ENCODE results near the gene PNPLA7.
"Not testable (repeated sequence)": the region's sequence is repeated elsewhere in the genome, so short reads cannot be mapped to it uniquely, and the experiment has no call there.

The PNPLA7 gene

GRCh38 chr9:137545123-137545522, 5.1 kb downstream of the PNPLA7 start:
- ChIA-PET POLR2A (ENCODE audit: low non-redundant PET) (interaction anchor here (0.6 kb wide), 1 partner anchor 674 kb away, joined by 5 read pairs; no protein-coding TSS in a partner anchor), CTCF (no interaction called here)
- no peak for TF ChIP-seq CTCF (conservative IDR thresholded peaks at IDR 0.05; ENCODE audit: low read depth)

GRCh38 chr9:137544176-137544760, 5.9 kb downstream of the PNPLA7 start:
- POLR2A ChIA-PET (ENCODE audit: low non-redundant PET) = no interaction called here
- TF ChIP-seq CTCF (conservative IDR thresholded peaks at IDR 0.05; ENCODE audit: low read depth) = no peak
- no peak for DNase-seq (ENCODE audit: low spot score)
- CTCF ChIA-PET = no interaction called here
- H3K27ac ChIP-seq = no peak overlapping the region

More at GRCh38 chr9:137545123-137545522, 5.1 kb downstream of the PNPLA7 start:
- DNase-seq (ENCODE audit: low spot score) = no peak
- H3K27ac ChIP-seq = no peak overlapping the region

GRCh38 chr9:137543237-137543963, 6.8 kb downstream of the PNPLA7 start:
- ChIA-PET POLR2A (ENCODE audit: low non-redundant PET) (no interaction called here), CTCF (no interaction called here)
- TF ChIP-seq CTCF (conservative IDR thresholded peaks at IDR 0.05; ENCODE audit: low read depth) = no peak
- DNase-seq (ENCODE audit: low spot score) = no peak
- no peak overlapping the region for H3K27ac ChIP-seq

- TF ChIP-seq CTCF (conservative IDR thresholded peaks at IDR 0.05; ENCODE audit: low read depth) = no peak
- CTCF ChIA-PET = interaction anchor here (0.9 kb wide), 1 partner anchor 26 kb away, joined by 5 read pairs; no protein-coding TSS in a partner anchor
- H3K27ac ChIP-seq = no peak overlapping the region
- POLR2A ChIA-PET (ENCODE audit: low non-redundant PET) = interaction anchor here (0.6 to 0.9 kb wide), 2 partner anchors 80 to 120 kb away, joined by 3 to 6 read pairs; partner anchors contain the start of gene EXD3
- DNase-seq (ENCODE audit: low spot score) = no peak
These were observed 7.7 kb downstream of the PNPLA7 start for GRCh38 chr9:137542486-137542885.

- POLR2A ChIA-PET (ENCODE audit: low non-redundant PET) = no interaction called here
- no peak overlapping the region for H3K27ac ChIP-seq
- no peak for DNase-seq (ENCODE audit: low spot score)
- TF ChIP-seq CTCF (conservative IDR thresholded peaks at IDR 0.05; ENCODE audit: low read depth) = no peak
- CTCF ChIA-PET = interaction anchor here (1.0 kb wide), 1 partner anchor 9 kb away, joined by 3 read pairs; no protein-coding TSS in a partner anchor
These were observed 9.7 kb downstream of the PNPLA7 start for GRCh38 chr9:137540536-137540935.

- POLR2A ChIA-PET (ENCODE audit: low non-redundant PET) = no interaction called here
- no peak overlapping the region for H3K27ac ChIP-seq
- no peak for DNase-seq (ENCODE audit: low spot score)
- no peak for TF ChIP-seq CTCF (conservative IDR thresholded peaks at IDR 0.05; ENCODE audit: low read depth)
- CTCF ChIA-PET = interaction anchor here (1.0 kb wide), 1 partner anchor 92 kb away, joined by 4 read pairs; no protein-coding TSS in a partner anchor
These were observed 12.1 kb downstream of the PNPLA7 start for GRCh38 chr9:137538058-137538457.

GRCh38 chr9:137536594-137537131, 13.5 kb downstream of the PNPLA7 start:
- DNase-seq (ENCODE audit: low spot score); CTCF ChIA-PET; POLR2A ChIA-PET (ENCODE audit: low non-redundant PET); H3K27ac ChIP-seq: not testable (repeated sequence)

Measured in RWPE1 (cell line).